ENCODE data around the gene MYH10. TPM values are rescaled to one million over a fixed set of nuclear protein-coding genes. Genes with fewer than 3 reads are reported as not detected.

Gene MYH10
- total RNA-seq, 1 donor from 2014 or later = 218 TPM

GRCh38 chr17:8455665-8456209 lies 174.8 kb downstream of the MYH10 start:
- Mint-ChIP-seq H3K4me3 (ENCODE audit: unreplicated experiment) (no peak overlapping the region), H3K4me1 (ENCODE audit: low read depth, unreplicated experiment) (no peaks in the 10 kb centered on the region), H3K9me3 (ENCODE audit: unreplicated experiment) (no peaks in the 10 kb centered on the region), H3K27ac (ENCODE audit: unreplicated experiment) (no peak overlapping the region), H3K27me3 (ENCODE audit: unreplicated experiment) (peaks cover 2% of the 10 kb centered on the region), H3K36me3 (ENCODE audit: unreplicated experiment) (peaks cover 5% of the 10 kb centered on the region)
- no peak for DNase-seq
- no peak for TF ChIP-seq CTCF (IDR thresholded peaks at IDR 0.05; ENCODE audit: partially characterized antibody, unreplicated experiment)

DNA sequence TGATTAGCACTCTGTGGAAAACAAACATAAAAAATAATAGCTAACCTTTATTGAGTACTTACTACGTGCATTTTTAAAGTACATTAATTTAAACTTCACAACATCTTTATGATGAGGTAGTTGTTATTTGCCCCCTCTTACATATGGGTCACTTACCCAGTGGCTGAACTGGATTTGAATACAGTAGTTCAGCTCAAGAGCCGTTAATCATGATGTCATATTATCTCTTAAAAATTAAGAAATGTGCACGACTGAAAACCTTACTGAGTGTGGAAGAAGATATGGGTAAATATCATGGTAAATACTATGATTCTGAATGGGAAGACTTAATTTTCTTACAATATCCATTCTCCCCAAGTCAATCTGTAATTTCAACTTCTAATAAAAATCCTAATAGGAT lies 177.2 kb downstream of the MYH10 start:
- TF ChIP-seq CTCF (IDR thresholded peaks at IDR 0.05; ENCODE audit: partially characterized antibody, unreplicated experiment) = no peak
- peaks cover 2% of the 10 kb centered on the region for H3K27me3 Mint-ChIP-seq (ENCODE audit: unreplicated experiment)
- no peaks in the 10 kb centered on the region for H3K4me1 Mint-ChIP-seq (ENCODE audit: low read depth, unreplicated experiment)
- DNase-seq = no peak
- peaks cover 5% of the 10 kb centered on the region for H3K36me3 Mint-ChIP-seq (ENCODE audit: unreplicated experiment)
- no peak overlapping the region for H3K27ac Mint-ChIP-seq (ENCODE audit: unreplicated experiment)
- H3K9me3 Mint-ChIP-seq (ENCODE audit: unreplicated experiment) = no peaks in the 10 kb centered on the region
- no peak overlapping the region for H3K4me3 Mint-ChIP-seq (ENCODE audit: unreplicated experiment)

- no peaks in the 10 kb centered on the region for H3K27me3 Mint-ChIP-seq (ENCODE audit: unreplicated experiment)
- peaks cover 5% of the 10 kb centered on the region for H3K36me3 Mint-ChIP-seq (ENCODE audit: unreplicated experiment)
- no peaks in the 10 kb centered on the region for H3K9me3 Mint-ChIP-seq (ENCODE audit: unreplicated experiment)
- TF ChIP-seq CTCF (IDR thresholded peaks at IDR 0.05; ENCODE audit: partially characterized antibody, unreplicated experiment) = no peak
- DNase-seq = no peak
- H3K27ac Mint-ChIP-seq (ENCODE audit: unreplicated experiment) = no peak overlapping the region
- H3K4me1 Mint-ChIP-seq (ENCODE audit: low read depth, unreplicated experiment) = no peaks in the 10 kb centered on the region
- no peak overlapping the region for H3K4me3 Mint-ChIP-seq (ENCODE audit: unreplicated experiment)
These were observed 178.5 kb downstream of the MYH10 start for GRCh38 chr17:8451933-8452614.

- H3K4me3 Mint-ChIP-seq (ENCODE audit: unreplicated experiment) = no peak overlapping the region
- TF ChIP-seq CTCF (IDR thresholded peaks at IDR 0.05; ENCODE audit: partially characterized antibody, unreplicated experiment) = no peak
- H3K27ac Mint-ChIP-seq (ENCODE audit: unreplicated experiment) = no peak overlapping the region
- H3K9me3 Mint-ChIP-seq (ENCODE audit: unreplicated experiment) = no peaks in the 10 kb centered on the region
- DNase-seq = no peak
- H3K4me1 Mint-ChIP-seq (ENCODE audit: low read depth, unreplicated experiment) = no peaks in the 10 kb centered on the region
- no peaks in the 10 kb centered on the region for H3K36me3 Mint-ChIP-seq (ENCODE audit: unreplicated experiment)
- no peaks in the 10 kb centered on the region for H3K27me3 Mint-ChIP-seq (ENCODE audit: unreplicated experiment)
These were observed 182.2 kb downstream of the MYH10 start for GRCh38 chr17:8448310-8448709.

GRCh38 chr17:8447799-8448198 lies 182.7 kb downstream of the MYH10 start:
- no peaks in the 10 kb centered on the region for H3K9me3 Mint-ChIP-seq (ENCODE audit: unreplicated experiment)
- no peak for TF ChIP-seq CTCF (IDR thresholded peaks at IDR 0.05; ENCODE audit: partially characterized antibody, unreplicated experiment)
- no peak for DNase-seq

More at GRCh38 chr17:8447799-8448198, 182.7 kb downstream of the MYH10 start:
- Mint-ChIP-seq H3K27me3 (ENCODE audit: unreplicated experiment) (no peaks in the 10 kb centered on the region), H3K4me3 (ENCODE audit: unreplicated experiment) (no peak overlapping the region), H3K27ac (ENCODE audit: unreplicated experiment) (no peak overlapping the region), H3K4me1 (ENCODE audit: low read depth, unreplicated experiment) (no peaks in the 10 kb centered on the region), H3K36me3 (ENCODE audit: unreplicated experiment) (no peaks in the 10 kb centered on the region)

Data from glutamatergic neuron (in vitro differentiated cells).